Neural cell (in vitro differentiated cells): ENCODE measurements around the gene COL5A1.

Experiments
- EZH2 ChIP-seq: fragments of 200-600, 300-800 bp; shearing (Covaris generic), sonication (generic); IDR thresholded peaks from 2 replicates; pipeline ENCODE4 v1.6.1; 2014; ENCODE audit warnings: antibody characterized with exemption, low read length, borderline replicate concordance, mild to moderate bottlenecking; ENCODE audit not compliant: insufficient read depth, poor library complexity, severe bottlenecking
- MXI1 ChIP-seq: fragments of 450-650 bp; conservative IDR thresholded peaks from 2 replicates; pipeline ENCODE4 v1.6.1; 2014; ENCODE audit warnings: antibody characterized with exemption, mild to moderate bottlenecking; ENCODE audit not compliant: poor library complexity, severe bottlenecking
- POLR2AphosphoS5 ChIP-seq: IDR thresholded peaks from 2 replicates; pipeline ENCODE4 v1.6.1; 2012
- RAD21 ChIP-seq: fragments of 450-650 bp; conservative IDR thresholded peaks from 2 replicates; pipeline ENCODE4 v1.6.1; 2014; ENCODE audit warnings: antibody characterized with exemption, mild to moderate bottlenecking, moderate library complexity
- TAF1 ChIP-seq: IDR thresholded peaks from 2 replicates; pipeline ENCODE4 v1.6.1; 2012; ENCODE audit warnings: low read depth
- TF ChIP-seq, protein P1 (sequence below): fragments of 450-650 bp; IDR thresholded peaks from 2 replicates; pipeline ENCODE4 v1.5.1; 2014; ENCODE audit warnings: antibody characterized with exemption, mild to moderate bottlenecking, moderate library complexity; ENCODE audit not compliant: poor library complexity, severe bottlenecking
- TF ChIP-seq, protein P2 (sequence below): IDR thresholded peaks from 2 replicates; pipeline ENCODE4 v1.6.1; 2012; ENCODE audit warnings: borderline replicate concordance

DNA sequence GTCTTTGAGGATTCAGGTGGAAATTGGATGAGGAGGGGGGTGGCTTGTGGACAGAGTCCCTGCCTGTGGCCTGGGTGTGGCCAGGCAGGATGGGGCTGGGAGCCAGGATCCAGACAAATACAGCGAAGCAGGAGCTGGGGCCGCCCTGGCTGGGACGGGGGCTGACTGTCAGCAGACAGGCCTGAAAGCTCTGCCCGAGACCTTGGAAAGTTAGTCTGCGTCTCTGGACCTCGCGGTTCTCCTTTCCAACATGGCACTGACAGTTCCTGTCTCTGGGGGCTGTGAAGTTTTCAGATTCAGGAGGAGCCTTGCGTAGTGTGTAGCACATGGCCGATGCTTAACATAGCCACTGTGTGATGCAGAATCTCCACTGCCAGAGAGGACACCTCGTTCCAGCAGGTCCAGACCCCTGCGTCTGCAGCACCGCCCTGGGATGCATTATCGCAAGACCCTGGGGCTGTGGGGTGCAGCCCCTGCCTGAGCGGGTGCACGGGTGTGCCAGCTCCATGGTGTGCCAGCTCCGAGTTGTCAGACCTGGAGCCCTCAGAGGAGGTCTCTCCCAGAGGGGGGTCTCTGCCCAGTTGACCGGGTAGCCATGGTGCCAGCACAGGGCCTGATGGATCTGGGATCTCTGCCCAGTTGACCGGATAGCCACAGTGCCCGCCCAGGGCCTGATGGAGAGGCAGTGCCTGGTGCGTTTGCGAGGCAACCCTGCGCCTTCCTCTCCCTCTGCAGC lies 89.3 kb downstream of the COL5A1 start:
- TF ChIP-seq TAF1 (no peak), RAD21 (no peak), EZH2 (no peak), POLR2AphosphoS5 (no peak), MXI1 (no peak)
- TF ChIP-seq, protein P1, sequence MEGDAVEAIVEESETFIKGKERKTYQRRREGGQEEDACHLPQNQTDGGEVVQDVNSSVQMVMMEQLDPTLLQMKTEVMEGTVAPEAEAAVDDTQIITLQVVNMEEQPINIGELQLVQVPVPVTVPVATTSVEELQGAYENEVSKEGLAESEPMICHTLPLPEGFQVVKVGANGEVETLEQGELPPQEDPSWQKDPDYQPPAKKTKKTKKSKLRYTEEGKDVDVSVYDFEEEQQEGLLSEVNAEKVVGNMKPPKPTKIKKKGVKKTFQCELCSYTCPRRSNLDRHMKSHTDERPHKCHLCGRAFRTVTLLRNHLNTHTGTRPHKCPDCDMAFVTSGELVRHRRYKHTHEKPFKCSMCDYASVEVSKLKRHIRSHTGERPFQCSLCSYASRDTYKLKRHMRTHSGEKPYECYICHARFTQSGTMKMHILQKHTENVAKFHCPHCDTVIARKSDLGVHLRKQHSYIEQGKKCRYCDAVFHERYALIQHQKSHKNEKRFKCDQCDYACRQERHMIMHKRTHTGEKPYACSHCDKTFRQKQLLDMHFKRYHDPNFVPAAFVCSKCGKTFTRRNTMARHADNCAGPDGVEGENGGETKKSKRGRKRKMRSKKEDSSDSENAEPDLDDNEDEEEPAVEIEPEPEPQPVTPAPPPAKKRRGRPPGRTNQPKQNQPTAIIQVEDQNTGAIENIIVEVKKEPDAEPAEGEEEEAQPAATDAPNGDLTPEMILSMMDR, result no peak
- TF ChIP-seq, protein P2, sequence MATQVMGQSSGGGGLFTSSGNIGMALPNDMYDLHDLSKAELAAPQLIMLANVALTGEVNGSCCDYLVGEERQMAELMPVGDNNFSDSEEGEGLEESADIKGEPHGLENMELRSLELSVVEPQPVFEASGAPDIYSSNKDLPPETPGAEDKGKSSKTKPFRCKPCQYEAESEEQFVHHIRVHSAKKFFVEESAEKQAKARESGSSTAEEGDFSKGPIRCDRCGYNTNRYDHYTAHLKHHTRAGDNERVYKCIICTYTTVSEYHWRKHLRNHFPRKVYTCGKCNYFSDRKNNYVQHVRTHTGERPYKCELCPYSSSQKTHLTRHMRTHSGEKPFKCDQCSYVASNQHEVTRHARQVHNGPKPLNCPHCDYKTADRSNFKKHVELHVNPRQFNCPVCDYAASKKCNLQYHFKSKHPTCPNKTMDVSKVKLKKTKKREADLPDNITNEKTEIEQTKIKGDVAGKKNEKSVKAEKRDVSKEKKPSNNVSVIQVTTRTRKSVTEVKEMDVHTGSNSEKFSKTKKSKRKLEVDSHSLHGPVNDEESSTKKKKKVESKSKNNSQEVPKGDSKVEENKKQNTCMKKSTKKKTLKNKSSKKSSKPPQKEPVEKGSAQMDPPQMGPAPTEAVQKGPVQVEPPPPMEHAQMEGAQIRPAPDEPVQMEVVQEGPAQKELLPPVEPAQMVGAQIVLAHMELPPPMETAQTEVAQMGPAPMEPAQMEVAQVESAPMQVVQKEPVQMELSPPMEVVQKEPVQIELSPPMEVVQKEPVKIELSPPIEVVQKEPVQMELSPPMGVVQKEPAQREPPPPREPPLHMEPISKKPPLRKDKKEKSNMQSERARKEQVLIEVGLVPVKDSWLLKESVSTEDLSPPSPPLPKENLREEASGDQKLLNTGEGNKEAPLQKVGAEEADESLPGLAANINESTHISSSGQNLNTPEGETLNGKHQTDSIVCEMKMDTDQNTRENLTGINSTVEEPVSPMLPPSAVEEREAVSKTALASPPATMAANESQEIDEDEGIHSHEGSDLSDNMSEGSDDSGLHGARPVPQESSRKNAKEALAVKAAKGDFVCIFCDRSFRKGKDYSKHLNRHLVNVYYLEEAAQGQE, result no peak
